PC-9 (cell line): ENCODE measurements around the gene CDH13. TPM values are rescaled to one million over a fixed set of nuclear protein-coding genes. Genes with fewer than 3 reads are reported as not detected.

Experiments used
- BruUV-seq: library from RNA; stranded (reverse); fragments of 400-500 nt; replicated peaks from 2 replicates; lab custom pipeline; 2021; lab: Mats Ljungman, UMichigan
- CTCF ChIA-PET: fragments of 300-600 bp; sonication (Branson Sonifier 250); formaldehyde crosslinking; loops from one replicate; lab custom pipeline; 2022; ENCODE audit warnings: antibody characterized with exemption; lab: Charles Lee
- POLR2A ChIA-PET: fragments of 300-600 bp; sonication (Branson Sonifier 250); formaldehyde crosslinking; loops from one replicate; lab custom pipeline; 2022; ENCODE audit warnings: antibody characterized with exemption; ENCODE audit not compliant: unreplicated experiment; lab: Charles Lee
- DNase-seq, 2 experiments: peaks; one replicate each; pipeline versions ENCODE4 v3.0.0 to v3.0.0-alpha.2; 2015 to 2022; ENCODE audit warnings: mixed read lengths in 1 of 2
- H2AFZ ChIP-seq: fragments of 200-600 bp; sonication (generic); 2 replicates; pipeline ENCODE4 v1.8.1; 2017; ENCODE audit warnings: antibody characterized with exemption
- H3F3A ChIP-seq: fragments of 200-600 bp; sonication (generic); 2 replicates; pipeline ENCODE4 v1.8.1; 2017; ENCODE audit warnings: antibody characterized with exemption, mild to moderate bottlenecking, low read depth; ENCODE audit not compliant: insufficient read depth
- H3K27ac ChIP-seq: fragments of 200-600 bp; sonication (generic); 2 replicates; pipeline ENCODE4 v1.6.1; 2016; ENCODE audit warnings: mixed run types
- H3K27me3 ChIP-seq: fragments of 200-600 bp; sonication (generic); 2 replicates; pipeline ENCODE4 v1.6.1; 2016; ENCODE audit warnings: low read depth, mixed run types; ENCODE audit not compliant: insufficient read depth
- H3K36me3 ChIP-seq: fragments of 200-600 bp; sonication (generic); 2 replicates; pipeline ENCODE4 v1.6.1; 2016; ENCODE audit warnings: low read depth, mixed run types
- H3K4me1 ChIP-seq: fragments of 200-600 bp; sonication (generic); replicated peaks from 2 replicates; pipeline ENCODE4 v1.6.1; 2016; ENCODE audit warnings: mixed run types; ENCODE audit not compliant: insufficient read depth
- H3K4me2 ChIP-seq: fragments of 200-600 bp; sonication (generic); 2 replicates; pipeline ENCODE4 v1.6.1; 2017; ENCODE audit warnings: mixed run types
- H3K4me3 ChIP-seq: fragments of 200-600 bp; sonication (generic); 2 replicates; pipeline ENCODE4 v1.6.1; 2016; ENCODE audit warnings: mixed run types
- H3K79me2 ChIP-seq: fragments of 200-600 bp; sonication (generic); 2 replicates; pipeline ENCODE4 v1.6.1; 2017; ENCODE audit warnings: low read depth, mixed run types
- H3K9me2 ChIP-seq: fragments of 200-600 bp; sonication (generic); 2 replicates; pipeline ENCODE4 v1.8.1; 2017; ENCODE audit warnings: mild to moderate bottlenecking; ENCODE audit not compliant: insufficient read depth
- H3K9me3 ChIP-seq: fragments of 200-600 bp; sonication (generic); 2 replicates; pipeline ENCODE4 v1.8.1; 2016; ENCODE audit warnings: low read depth; ENCODE audit not compliant: insufficient read depth
- H4K20me1 ChIP-seq: fragments of 200-600 bp; sonication (generic); 2 replicates; pipeline ENCODE4 v1.8.1; 2017; ENCODE audit not compliant: insufficient read depth
- EZH2 ChIP-seq: fragments of 200-600 bp; sonication (generic); IDR thresholded peaks from 2 replicates; pipeline ENCODE4 v1.8.0; 2017; ENCODE audit warnings: antibody characterized with exemption, low read depth
- intact Hi-C: fragments of 100-400 bp; cut with micrococcal nuclease; formaldehyde crosslinking; loops from one replicate; pipeline ENCODE4 v1.10.0; 2022; ENCODE audit not compliant: unreplicated experiment
- total RNA-seq: library from RNA; stranded (reverse); gene quantifications from 2 replicates; pipeline ENCODE4 v1.2.3, GENCODE V29; 2021
- TF ChIP-seq, protein P1 (sequence below): fragments of 200-600 bp; sonication (generic); conservative IDR thresholded peaks from 2 replicates; pipeline ENCODE4 v1.6.1; 2017; ENCODE audit warnings: mixed run types, antibody characterized with exemption, mild to moderate bottlenecking, moderate library complexity

CDH13 gene
- total RNA-seq, 1 experiment from 2014 or later = 0.24 TPM

DNA sequence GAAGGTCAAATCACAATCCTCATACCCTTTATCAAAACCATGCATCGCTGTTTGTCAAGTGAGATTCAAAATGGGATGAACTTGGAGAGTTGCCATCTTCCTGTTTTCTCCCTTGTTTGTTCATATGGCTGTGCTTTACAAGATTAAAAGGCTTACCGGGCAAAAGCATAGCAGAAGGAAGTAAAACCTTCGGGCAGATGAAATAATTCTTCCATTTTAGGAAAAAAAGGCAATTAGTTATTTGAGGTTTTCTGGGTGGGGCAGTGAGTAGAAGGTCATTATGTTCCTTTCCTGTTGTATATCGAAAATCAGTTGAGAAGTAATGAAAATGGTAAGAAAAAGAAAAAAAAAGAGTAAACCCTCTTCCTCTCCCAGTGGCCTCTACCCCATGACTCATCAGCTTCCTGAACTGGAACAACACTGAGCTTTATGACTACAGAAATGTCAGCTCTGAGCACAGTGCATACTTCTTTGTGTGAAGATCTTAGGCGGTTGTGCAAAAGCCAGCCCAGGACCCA is 369.2 kb downstream of the CDH13 start:
- intact Hi-C loops = no loop called here
- H3K9me2 ChIP-seq = no peaks in the 10 kb centered on the region
- POLR2A ChIA-PET = no interaction called here
- no peak overlapping the region for H3K27ac ChIP-seq
- H3K9me3 ChIP-seq = no peaks in the 10 kb centered on the region
- H3K36me3 ChIP-seq = no peaks in the 10 kb centered on the region
- DNase-seq = no peak
- no peak overlapping the region for H3K4me3 ChIP-seq
- no peaks in the 10 kb centered on the region for H3K27me3 ChIP-seq
- H4K20me1 ChIP-seq = no peaks in the 10 kb centered on the region
- no peaks in the 10 kb centered on the region for H3K4me1 ChIP-seq
- no peak overlapping the region for H3K4me2 ChIP-seq
- H2AFZ ChIP-seq = no peak overlapping the region
- CTCF ChIA-PET = no interaction called here
- H3F3A ChIP-seq = no peaks in the 10 kb centered on the region
- BruUV-seq = no TSS peak
- no peaks in the 10 kb centered on the region for H3K79me2 ChIP-seq
- no peak for TF ChIP-seq EZH2
- TF ChIP-seq, protein P1, sequence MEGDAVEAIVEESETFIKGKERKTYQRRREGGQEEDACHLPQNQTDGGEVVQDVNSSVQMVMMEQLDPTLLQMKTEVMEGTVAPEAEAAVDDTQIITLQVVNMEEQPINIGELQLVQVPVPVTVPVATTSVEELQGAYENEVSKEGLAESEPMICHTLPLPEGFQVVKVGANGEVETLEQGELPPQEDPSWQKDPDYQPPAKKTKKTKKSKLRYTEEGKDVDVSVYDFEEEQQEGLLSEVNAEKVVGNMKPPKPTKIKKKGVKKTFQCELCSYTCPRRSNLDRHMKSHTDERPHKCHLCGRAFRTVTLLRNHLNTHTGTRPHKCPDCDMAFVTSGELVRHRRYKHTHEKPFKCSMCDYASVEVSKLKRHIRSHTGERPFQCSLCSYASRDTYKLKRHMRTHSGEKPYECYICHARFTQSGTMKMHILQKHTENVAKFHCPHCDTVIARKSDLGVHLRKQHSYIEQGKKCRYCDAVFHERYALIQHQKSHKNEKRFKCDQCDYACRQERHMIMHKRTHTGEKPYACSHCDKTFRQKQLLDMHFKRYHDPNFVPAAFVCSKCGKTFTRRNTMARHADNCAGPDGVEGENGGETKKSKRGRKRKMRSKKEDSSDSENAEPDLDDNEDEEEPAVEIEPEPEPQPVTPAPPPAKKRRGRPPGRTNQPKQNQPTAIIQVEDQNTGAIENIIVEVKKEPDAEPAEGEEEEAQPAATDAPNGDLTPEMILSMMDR = no peak

DNA sequence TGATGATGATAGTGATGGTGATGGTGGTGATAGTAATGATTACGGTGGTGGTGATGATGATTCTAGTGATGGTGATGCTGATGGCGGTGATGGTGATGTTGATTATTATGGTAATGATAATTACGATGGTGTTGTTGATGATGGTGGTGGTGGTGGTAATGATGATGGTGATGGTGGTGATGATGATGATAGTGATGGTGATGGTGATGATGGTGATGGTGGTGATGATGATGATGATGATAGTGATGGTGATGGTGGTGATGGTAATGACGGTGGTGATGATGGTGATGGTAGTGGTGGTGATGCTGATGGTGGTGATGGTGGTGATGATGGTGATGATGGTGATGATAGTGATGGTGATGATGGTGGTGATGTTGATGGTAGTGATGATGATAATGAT is 370.0 kb downstream of the CDH13 start:
- ChIA-PET CTCF (no interaction called here), POLR2A (no interaction called here)
- Histone ChIP-seq H3K79me2 (no peaks in the 10 kb centered on the region), H3K4me2 (no peak overlapping the region), H3F3A (no peaks in the 10 kb centered on the region), H3K27ac (no peak overlapping the region), H3K9me3 (no peaks in the 10 kb centered on the region), H3K27me3 (no peaks in the 10 kb centered on the region), H3K4me1 (no peaks in the 10 kb centered on the region), H3K9me2 (no peaks in the 10 kb centered on the region), H3K4me3 (no peak overlapping the region), H4K20me1 (no peaks in the 10 kb centered on the region), H2AFZ (no peak overlapping the region), H3K36me3 (no peaks in the 10 kb centered on the region)
- no peak for DNase-seq
- BruUV-seq = no TSS peak
- intact Hi-C loops = no loop called here
- TF ChIP-seq EZH2 = no peak
- TF ChIP-seq, protein P1 = no peak

DNA sequence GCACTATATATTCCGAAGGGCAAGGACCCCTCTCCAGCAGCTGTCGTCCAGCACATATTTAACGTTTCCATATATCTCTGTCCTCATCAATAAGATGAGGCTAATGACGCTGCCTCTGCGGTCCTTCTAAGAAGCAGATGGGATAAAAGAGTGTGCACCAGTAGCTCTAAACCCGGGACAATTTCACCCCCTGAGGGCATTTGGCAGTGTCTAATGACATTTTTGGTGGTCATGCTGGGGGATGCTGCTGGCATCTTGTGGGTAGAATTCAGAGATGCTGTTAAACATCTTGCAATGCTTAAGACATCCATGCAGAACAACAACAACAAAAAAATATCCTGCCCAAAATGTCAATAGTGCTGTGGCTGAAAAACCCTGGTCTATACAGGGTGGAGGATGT is 372.9 kb downstream of the CDH13 start:
- Histone ChIP-seq H3K36me3 (no peaks in the 10 kb centered on the region), H3F3A (no peaks in the 10 kb centered on the region), H3K9me2 (no peaks in the 10 kb centered on the region), H3K4me2 (no peak overlapping the region), H3K79me2 (no peaks in the 10 kb centered on the region), H4K20me1 (no peaks in the 10 kb centered on the region), H3K9me3 (no peaks in the 10 kb centered on the region), H3K4me1 (no peaks in the 10 kb centered on the region), H2AFZ (no peak overlapping the region), H3K4me3 (no peak overlapping the region), H3K27ac (no peak overlapping the region), H3K27me3 (no peaks in the 10 kb centered on the region)
- TF ChIP-seq EZH2 = no peak
- TF ChIP-seq, protein P1 = no peak
- intact Hi-C loops = no loop called here
- ChIA-PET CTCF (no interaction called here), POLR2A (no interaction called here)
- BruUV-seq = no TSS peak
- no peak for DNase-seq
